Parathyroid adenoma (tissue), 2 donors: Measurements from ENCODE around the gene SETD2.

Source experiments
- H2AFZ ChIP-seq: fragments of 300-600 bp; sonication (generic); one replicate; pipeline ENCODE4 v1.7.0; 2017; ENCODE audit warnings: antibody characterized with exemption, mild to moderate bottlenecking
- H3K27ac ChIP-seq: fragments of 300-600 bp; sonication (generic); one replicate; pipeline ENCODE4 v1.7.0; 2017
- H3K27me3 ChIP-seq: fragments of 300-600 bp; sonication (generic); one replicate; pipeline ENCODE4 v1.7.0; 2017; ENCODE audit warnings: low read length; ENCODE audit not compliant: control insufficient read depth, insufficient read depth
- H3K36me3 ChIP-seq: fragments of 300-600 bp; sonication (generic); one replicate; pipeline ENCODE4 v1.7.0; 2017; ENCODE audit warnings: low read length; ENCODE audit not compliant: control insufficient read depth, insufficient read depth
- H3K4me1 ChIP-seq: fragments of 300-600 bp; sonication (generic); one replicate; pipeline ENCODE4 v1.7.0; 2017; ENCODE audit warnings: control low read depth
- H3K4me2 ChIP-seq: fragments of 300-600 bp; sonication (generic); one replicate; pipeline ENCODE4 v1.7.0; 2017; ENCODE audit warnings: low read length
- H3K4me3 ChIP-seq: fragments of 300-600 bp; sonication (generic); one replicate; pipeline ENCODE4 v1.7.0; 2017; ENCODE audit warnings: low read depth, low read length
- H3K79me2 ChIP-seq: fragments of 300-600 bp; sonication (generic); one replicate; pipeline ENCODE4 v1.7.0; 2017; ENCODE audit warnings: control low read depth
- H3K9ac ChIP-seq: fragments of 300-600 bp; sonication (generic); one replicate; pipeline ENCODE4 v1.7.0; 2017; ENCODE audit warnings: mild to moderate bottlenecking
- H3K9me3 ChIP-seq: fragments of 300-600 bp; sonication (generic); one replicate; pipeline ENCODE4 v1.7.0; 2017; ENCODE audit warnings: low read length; ENCODE audit not compliant: control insufficient read depth
- TF ChIP-seq, protein P1 (sequence below): fragments of 300-600 bp; sonication (generic); IDR thresholded peaks from one replicate; pipeline ENCODE4 v1.7.0; 2017; ENCODE audit warnings: antibody characterized with exemption, mild to moderate bottlenecking
- donor health status: primary hyperparathyroidism.

The SETD2 gene

DNA sequence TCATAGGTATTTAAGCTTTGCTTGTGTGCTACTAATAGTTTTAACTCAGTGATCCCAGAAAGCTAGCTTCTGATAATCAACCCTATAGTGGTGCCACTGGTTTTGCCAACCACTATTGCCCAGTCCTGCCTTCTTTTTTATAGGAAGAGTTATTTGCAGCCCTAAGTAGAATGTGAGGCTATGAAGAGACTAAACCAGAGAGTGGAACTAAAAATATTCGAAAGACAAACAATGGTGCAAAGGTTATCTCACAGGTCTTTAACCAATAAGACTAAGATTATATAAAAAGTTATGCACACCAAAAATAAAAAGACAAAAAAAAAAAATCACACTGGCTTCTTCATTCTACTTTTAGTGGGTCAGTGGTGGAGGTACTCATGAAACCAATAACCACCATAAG, 98.9 kb downstream of the SETD2 start:
- Histone ChIP-seq H3K36me3 (no peaks in the 10 kb centered on the region), H2AFZ (no peak overlapping the region), H3K4me1 (no peaks in the 10 kb centered on the region), H3K4me3 (no peak overlapping the region), H3K27ac (no peak overlapping the region), H3K27me3 (no peaks in the 10 kb centered on the region), H3K9ac (no peak overlapping the region), H3K9me3 (no peaks in the 10 kb centered on the region), H3K4me2 (no peak overlapping the region), H3K79me2 (peaks cover 32% of the 10 kb centered on the region)
- TF ChIP-seq, protein P1, sequence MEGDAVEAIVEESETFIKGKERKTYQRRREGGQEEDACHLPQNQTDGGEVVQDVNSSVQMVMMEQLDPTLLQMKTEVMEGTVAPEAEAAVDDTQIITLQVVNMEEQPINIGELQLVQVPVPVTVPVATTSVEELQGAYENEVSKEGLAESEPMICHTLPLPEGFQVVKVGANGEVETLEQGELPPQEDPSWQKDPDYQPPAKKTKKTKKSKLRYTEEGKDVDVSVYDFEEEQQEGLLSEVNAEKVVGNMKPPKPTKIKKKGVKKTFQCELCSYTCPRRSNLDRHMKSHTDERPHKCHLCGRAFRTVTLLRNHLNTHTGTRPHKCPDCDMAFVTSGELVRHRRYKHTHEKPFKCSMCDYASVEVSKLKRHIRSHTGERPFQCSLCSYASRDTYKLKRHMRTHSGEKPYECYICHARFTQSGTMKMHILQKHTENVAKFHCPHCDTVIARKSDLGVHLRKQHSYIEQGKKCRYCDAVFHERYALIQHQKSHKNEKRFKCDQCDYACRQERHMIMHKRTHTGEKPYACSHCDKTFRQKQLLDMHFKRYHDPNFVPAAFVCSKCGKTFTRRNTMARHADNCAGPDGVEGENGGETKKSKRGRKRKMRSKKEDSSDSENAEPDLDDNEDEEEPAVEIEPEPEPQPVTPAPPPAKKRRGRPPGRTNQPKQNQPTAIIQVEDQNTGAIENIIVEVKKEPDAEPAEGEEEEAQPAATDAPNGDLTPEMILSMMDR: no peak

DNA sequence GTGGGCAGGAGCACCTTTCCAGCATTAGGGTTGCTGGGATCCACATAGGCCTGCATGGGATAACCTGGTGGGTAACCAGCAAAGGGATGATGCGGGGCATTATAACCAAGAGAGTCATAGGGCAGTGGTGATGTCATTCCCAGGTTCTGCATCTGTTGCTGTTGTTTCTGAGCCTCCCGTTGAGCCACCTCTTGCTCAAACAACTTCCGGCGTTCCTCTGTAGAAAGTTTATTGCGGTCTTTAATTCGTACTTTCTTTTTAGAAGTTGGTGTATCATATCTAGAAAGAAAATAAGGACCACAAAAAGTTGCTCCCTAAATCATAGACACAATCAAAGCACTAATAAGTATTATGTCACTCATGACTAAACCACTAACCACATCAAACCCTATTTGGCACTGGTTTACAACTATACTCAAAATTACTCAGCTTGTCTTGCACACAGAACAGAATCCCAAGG, 106.7 kb downstream of the SETD2 start:
- no peak overlapping the region for H3K9ac ChIP-seq
- peaks cover 30% of the 10 kb centered on the region for H3K79me2 ChIP-seq
- H3K4me1 ChIP-seq: no peaks in the 10 kb centered on the region
- TF ChIP-seq, protein P1: no peak
- no peak overlapping the region for H3K4me3 ChIP-seq
- no peaks in the 10 kb centered on the region for H3K36me3 ChIP-seq
- no peak overlapping the region for H3K4me2 ChIP-seq
- no peak overlapping the region for H2AFZ ChIP-seq
- H3K27ac ChIP-seq: no peak overlapping the region
- no peaks in the 10 kb centered on the region for H3K9me3 ChIP-seq
- H3K27me3 ChIP-seq: no peaks in the 10 kb centered on the region

DNA sequence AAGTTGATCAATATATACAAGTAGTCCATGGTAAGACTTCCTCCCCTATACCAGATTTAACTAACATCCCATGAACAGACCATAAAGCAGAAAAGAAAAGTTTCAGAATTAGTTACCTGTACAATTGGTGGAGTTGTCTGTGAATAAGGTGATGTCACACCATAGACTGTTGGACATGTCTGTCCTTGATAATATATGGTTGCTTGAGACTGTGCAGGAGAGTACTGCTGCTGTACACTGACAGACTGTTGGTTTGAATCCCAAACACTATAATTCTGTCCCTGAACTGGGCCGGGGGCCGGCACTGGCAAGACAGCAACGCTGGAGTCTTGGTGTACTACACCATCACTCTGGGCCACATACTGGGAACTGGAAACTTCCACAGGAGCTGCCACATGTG, 107.2 kb downstream of the SETD2 start:
- Histone ChIP-seq H3K4me3 (no peak overlapping the region), H3K27me3 (no peaks in the 10 kb centered on the region), H3K4me1 (no peaks in the 10 kb centered on the region), H2AFZ (no peak overlapping the region), H3K9me3 (no peaks in the 10 kb centered on the region), H3K9ac (no peak overlapping the region), H3K79me2 (peaks cover 30% of the 10 kb centered on the region), H3K27ac (no peak overlapping the region), H3K36me3 (no peaks in the 10 kb centered on the region), H3K4me2 (no peak overlapping the region)
- TF ChIP-seq, protein P1: no peak

DNA sequence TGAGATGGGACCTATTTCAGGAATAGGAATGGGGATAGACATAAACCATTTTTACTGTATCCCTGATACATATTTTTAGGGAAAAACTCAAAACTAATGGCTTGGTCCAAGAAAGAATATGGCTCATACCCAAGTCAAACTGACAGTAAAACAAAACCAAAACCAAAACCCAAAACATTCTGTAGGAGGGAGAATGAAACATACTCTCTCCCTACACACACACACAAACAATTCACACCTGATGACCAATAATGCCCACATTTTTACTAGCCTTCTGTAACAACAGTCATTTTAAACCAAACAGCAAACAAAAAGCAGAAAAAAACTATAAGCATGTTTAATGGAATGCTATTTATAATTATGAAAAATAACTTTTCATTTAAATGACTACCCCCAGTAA, 109.5 kb downstream of the SETD2 start:
- H3K27ac ChIP-seq: no peak overlapping the region
- H3K9me3 ChIP-seq: no peaks in the 10 kb centered on the region
- no peak overlapping the region for H3K4me2 ChIP-seq
- no peak overlapping the region for H3K9ac ChIP-seq
- TF ChIP-seq, protein P1: no peak
- no peaks in the 10 kb centered on the region for H3K4me1 ChIP-seq
- H2AFZ ChIP-seq: no peak overlapping the region
- H3K4me3 ChIP-seq: no peak overlapping the region
- peaks cover 30% of the 10 kb centered on the region for H3K79me2 ChIP-seq
- no peaks in the 10 kb centered on the region for H3K27me3 ChIP-seq
- no peaks in the 10 kb centered on the region for H3K36me3 ChIP-seq

DNA sequence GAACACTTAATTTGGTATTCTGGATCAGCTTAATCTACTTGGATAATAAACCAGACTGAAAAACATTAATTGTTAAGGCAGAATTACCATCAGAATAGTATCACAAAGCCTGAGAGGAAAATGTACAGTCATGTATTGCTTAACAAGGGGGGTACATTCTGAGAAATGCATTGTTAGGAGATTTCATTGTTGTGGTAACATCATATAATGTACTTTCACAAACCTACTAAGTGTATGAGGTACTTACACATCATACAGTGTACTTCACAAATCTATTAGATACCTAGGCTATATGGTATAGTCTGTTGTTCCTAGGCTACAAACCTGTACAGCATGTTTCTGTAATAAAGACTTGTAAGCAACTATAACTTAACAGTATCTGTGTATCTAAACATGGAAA, 116.2 kb downstream of the SETD2 start:
- H3K4me3 ChIP-seq: no peak overlapping the region
- no peak overlapping the region for H3K9ac ChIP-seq
- H3K79me2 ChIP-seq: peaks cover 17% of the 10 kb centered on the region
- H2AFZ ChIP-seq: no peak overlapping the region
- H3K27ac ChIP-seq: no peak overlapping the region
- TF ChIP-seq, protein P1: no peak
- H3K4me2 ChIP-seq: no peak overlapping the region
- no peaks in the 10 kb centered on the region for H3K36me3 ChIP-seq
- no peaks in the 10 kb centered on the region for H3K9me3 ChIP-seq
- H3K4me1 ChIP-seq: peaks cover 7% of the 10 kb centered on the region
- no peaks in the 10 kb centered on the region for H3K27me3 ChIP-seq
